HepG2 (cell line): ENCODE measurements around the gene HS2ST1. TPM values are rescaled to one million over a fixed set of nuclear protein-coding genes. Genes with fewer than 3 reads are reported as not detected.
A peak's percentile ranks its signal among the peaks of the same experiment; 100 is the strongest.

Experiments
- HMGXB3 ChIP-seq: sonication (generic); formaldehyde crosslinking; IDR thresholded peaks from 2 replicates; pipeline ENCODE4 v1.4.0; 2020; ENCODE audit warnings: missing genetic modification reagents, borderline replicate concordance
- MBNL3 ChIP-seq: fragments of 250-450 bp; sonication (Bioruptor Pico); conservative IDR thresholded peaks from 2 replicates; pipeline ENCODE4 v1.8.0; 2022; ENCODE audit warnings: mild to moderate bottlenecking, inconsistent platforms
- NCOA2 ChIP-seq: sonication (generic); formaldehyde crosslinking; IDR thresholded peaks from 2 replicates; pipeline ENCODE4 v1.8.0; 2022; ENCODE audit warnings: inconsistent platforms
- NR1H2 ChIP-seq: sonication (generic); formaldehyde crosslinking; IDR thresholded peaks from 2 replicates; pipeline ENCODE4 v1.8.1; 2022; ENCODE audit warnings: low read depth, missing genetic modification reagents, borderline replicate concordance
- PHF8 ChIP-seq: sonication (generic); formaldehyde crosslinking; IDR thresholded peaks from 2 replicates; pipeline ENCODE4 v1.5.0; 2020; ENCODE audit warnings: missing genetic modification reagents
- RAD51 ChIP-seq: fragments of 450-650 bp; IDR thresholded peaks from 2 replicates; pipeline ENCODE4 v1.6.1; 2016; ENCODE audit warnings: borderline replicate concordance
- TCF7 ChIP-seq: sonication (generic); IDR thresholded peaks from 2 replicates; pipeline ENCODE4 v1.6.1; 2016; ENCODE audit warnings: antibody characterized with exemption, low read depth
- USF2 ChIP-seq, 2 experiments: sonication (generic) in 1 of 2; formaldehyde crosslinking in 1 of 2; IDR thresholded peaks; 2 replicates each; pipeline versions ENCODE4 v1.5.1 to v1.6.1; 2011 to 2020; ENCODE audit warnings: borderline replicate concordance in 1 of 2, low read depth in 1 of 2, low read length in 1 of 2, mild to moderate bottlenecking in 1 of 2, missing genetic modification reagents in 1 of 2, moderate library complexity in 1 of 2
- ZNF609 ChIP-seq: sonication (generic); formaldehyde crosslinking; IDR thresholded peaks from 2 replicates; pipeline ENCODE4 v1.4.0; 2020; ENCODE audit warnings: mild to moderate bottlenecking, missing genetic modification reagents, borderline replicate concordance
- ZSCAN30 ChIP-seq: sonication (generic); formaldehyde crosslinking; IDR thresholded peaks from 2 replicates; pipeline ENCODE4 v1.5.0; 2020; ENCODE audit warnings: mild to moderate bottlenecking, missing genetic modification reagents
- polyA plus RNA-seq, 8 experiments: library from polyadenylated mRNA; depleted of rRNA in 3 of 8; stranded (reverse) in 7 of 8; unstranded in 1 of 8; fragments of >200 nt; fragmentation: Illumina TruSeq in 4 of 8; extraction: Trizol in 4 of 8; gene quantifications; 2 replicates each; pipeline versions ENCODE4 v1.2.1 to v1.2.3, GENCODE V29; 2011 to 2016; ENCODE audit warnings: low read depth in 4 of 8, missing spikeins in 1 of 8, mixed read lengths in 1 of 8; ENCODE audit not compliant: insufficient read depth in 1 of 8
- total RNA-seq, 5 experiments: library from RNA; depleted of rRNA; stranded (reverse); fragments of >200 nt; fragmentation: Illumina TruSeq; extraction: Trizol; gene quantifications; 2 replicates each; pipeline ENCODE4 v1.2.3, GENCODE V29; 2016; ENCODE audit warnings: low read depth in 1 of 5
- TF ChIP-seq, protein P1 (sequence below): sonication (generic); formaldehyde crosslinking; IDR thresholded peaks from 2 replicates; pipeline ENCODE4 v1.8.1; 2023; ENCODE audit warnings: missing genetic modification reagents, inconsistent platforms, borderline replicate concordance
- TF ChIP-seq, protein P2 (sequence below): IDR thresholded peaks from 2 replicates; pipeline ENCODE4 v1.6.1; 2016
- TF ChIP-seq, protein P3 (sequence below), 2 experiments: fragments of 450-650 bp in 1 of 2; sonication (generic) in 1 of 2; formaldehyde crosslinking; IDR thresholded peaks; 2 replicates each; pipeline versions ENCODE4 v1.5.0 to v1.8.0; 2020 to 2022; ENCODE audit warnings: mild to moderate bottlenecking in 1 of 2, missing genetic modification reagents in 1 of 2

HS2ST1 gene
- total and polyA plus RNA-seq, 2 of the 13 experiments (the other 11 are each of a cell fraction or from before 2014, with no cell fraction given), result 22.1 to 58.7 TPM

GRCh38 chr1:86913896-86914600 is 387 bp upstream of the HS2ST1 start, which contains the start of gene SELENOF (continued):
- TF ChIP-seq HMGXB3 (CRISPR knock-in tag), result peak; percentile 98
- no peak for TF ChIP-seq MBNL3 (CRISPR knock-in tag)
- TF ChIP-seq, protein P1, sequence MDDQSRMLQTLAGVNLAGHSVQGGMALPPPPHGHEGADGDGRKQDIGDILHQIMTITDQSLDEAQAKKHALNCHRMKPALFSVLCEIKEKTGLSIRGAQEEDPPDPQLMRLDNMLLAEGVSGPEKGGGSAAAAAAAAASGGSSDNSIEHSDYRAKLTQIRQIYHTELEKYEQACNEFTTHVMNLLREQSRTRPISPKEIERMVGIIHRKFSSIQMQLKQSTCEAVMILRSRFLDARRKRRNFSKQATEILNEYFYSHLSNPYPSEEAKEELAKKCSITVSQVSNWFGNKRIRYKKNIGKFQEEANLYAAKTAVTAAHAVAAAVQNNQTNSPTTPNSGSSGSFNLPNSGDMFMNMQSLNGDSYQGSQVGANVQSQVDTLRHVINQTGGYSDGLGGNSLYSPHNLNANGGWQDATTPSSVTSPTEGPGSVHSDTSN (CRISPR knock-in tag), result no peak
- 0 out of 2 replicates have a peak, but pooled peaks have one; percentile 6 for TF ChIP-seq TCF7
- TF ChIP-seq USF2 (IDR thresholded peaks at IDR 0.05; ENCODE audit: low read depth, low read length), result no peak
- TF ChIP-seq USF2 (CRISPR knock-in tag; IDR thresholded peaks at IDR 0.05; ENCODE audit: borderline replicate concordance), result no peak
- no peak for TF ChIP-seq NR1H2
- TF ChIP-seq RAD51, result no peak
- no peak for TF ChIP-seq NCOA2 (CRISPR knock-in tag)
- TF ChIP-seq, protein P2, sequence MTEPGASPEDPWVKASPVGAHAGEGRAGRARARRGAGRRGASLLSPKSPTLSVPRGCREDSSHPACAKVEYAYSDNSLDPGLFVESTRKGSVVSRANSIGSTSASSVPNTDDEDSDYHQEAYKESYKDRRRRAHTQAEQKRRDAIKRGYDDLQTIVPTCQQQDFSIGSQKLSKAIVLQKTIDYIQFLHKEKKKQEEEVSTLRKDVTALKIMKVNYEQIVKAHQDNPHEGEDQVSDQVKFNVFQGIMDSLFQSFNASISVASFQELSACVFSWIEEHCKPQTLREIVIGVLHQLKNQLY, result no peak
- no peak for TF ChIP-seq ZNF609 (CRISPR knock-in tag)
- TF ChIP-seq, protein P3, sequence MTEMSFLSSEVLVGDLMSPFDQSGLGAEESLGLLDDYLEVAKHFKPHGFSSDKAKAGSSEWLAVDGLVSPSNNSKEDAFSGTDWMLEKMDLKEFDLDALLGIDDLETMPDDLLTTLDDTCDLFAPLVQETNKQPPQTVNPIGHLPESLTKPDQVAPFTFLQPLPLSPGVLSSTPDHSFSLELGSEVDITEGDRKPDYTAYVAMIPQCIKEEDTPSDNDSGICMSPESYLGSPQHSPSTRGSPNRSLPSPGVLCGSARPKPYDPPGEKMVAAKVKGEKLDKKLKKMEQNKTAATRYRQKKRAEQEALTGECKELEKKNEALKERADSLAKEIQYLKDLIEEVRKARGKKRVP (CRISPR knock-in tag; IDR thresholded peaks at IDR 0.05), result no peak
- TF ChIP-seq PHF8 (CRISPR knock-in tag), result peak; percentile 80
- TF ChIP-seq ZSCAN30 (CRISPR knock-in tag), result 0 out of 2 replicates have a peak, but pooled peaks have one; percentile 14
